Pancreas (tissue), 10 donors: ENCODE results near the gene CMIP. TPM values are rescaled to one million over a fixed set of nuclear protein-coding genes. Genes with fewer than 3 reads are reported as not detected.

ENCODE experiments used
- ATAC-seq, 4 donors: fragments of 200-7000 bp; cut with Tn5 transposase; one replicate each; pipeline versions ENCODE4 v1.8.0 to v1.9.1; 2020; ENCODE audit warnings: mild to moderate bottlenecking in 4 of 4, moderate library complexity in 4 of 4
- DNase-seq, 6 donors: peaks; one replicate each; pipeline ENCODE4 v3.0.0-alpha.2; 2020
- FAIRE-seq: peaks from 2 replicates; lab custom pipeline; 2012; peaks lifted over from hg19 to GRCh38; lab: Jason Lieb, UNC
- H3K27ac ChIP-seq, 4 donors: fragments of 200-600 bp; sonication (generic); 1 replicate in 3 of 4; 2 replicates in 1 of 4; pipeline versions ENCODE4 v1.5.0 to v1.8.0; 2020
- H3K27me3 ChIP-seq, 4 donors: fragments of 200-600 bp; one replicate each; pipeline ENCODE4 v1.8.0; 2021
- H3K36me3 ChIP-seq, 3 donors: fragments of 200-600 bp; sonication (generic) in 1 of 3; one replicate each; pipeline versions ENCODE4 v1.5.0 to v1.8.0; 2020 to 2021
- H3K4me1 ChIP-seq, 3 donors: fragments of 200-600 bp; one replicate each; pipeline ENCODE4 v1.8.0; 2021
- H3K4me3 ChIP-seq, 4 donors: fragments of 200-600 bp; sonication (generic) in 2 of 4; one replicate each; pipeline versions ENCODE4 v1.5.0 to v1.8.0; 2020 to 2021
- H3K9me3 ChIP-seq, 4 donors: fragments of 200-600 bp; one replicate each; pipeline ENCODE4 v1.8.0; 2021
- CTCF ChIP-seq, 4 donors: fragments of 200-600 bp; sonication (generic) in 3 of 4; IDR thresholded peaks; one replicate each; pipeline versions ENCODE4 v1.5.0 to v1.8.0; 2021; ENCODE audit warnings: antibody characterized with exemption in 4 of 4
- WGBS, 2 donors: extraction: QIAGEN DNeasy Blood & Tissue Kit; methylation state at CpG; one replicate each; pipeline ENCODE4 v1.1.7; 2013; 5-methylcytosine and 5-hydroxymethylcytosine counted together
- intact Hi-C, 3 donors: fragments of 100-400 bp; cut with DNase I; formaldehyde crosslinking; loops; one replicate each; pipeline versions ENCODE4 v1.11.1 to v1.14.2; 2022
- polyA plus RNA-seq, 2 donors: library from polyadenylated mRNA; stranded (reverse); fragments of 200-250 nt; gene quantifications; one replicate each; pipeline ENCODE4 v1.2.3, GENCODE V29; 2013
- total RNA-seq, 6 donors: library from RNA; stranded (reverse); fragmentation: NEBNext Ultra II Directional in 4 of 6; extraction: Animal tissue kit (Norgen Biotek cat#: 25700) in 4 of 6; gene quantifications; one replicate each; pipeline versions ENCODE4 v1.2.1 to v1.2.4, GENCODE V29; 2021 to 2023
- donor health status: healthy with polysubstance abuse.
- donor health status: DM: no; HTN: no; CAD: no; lungs with moderate emphysema.
- donor health status: DM: no; HTN: no; CAD: no.
- donor health status: control.
- donor health status: control.
- donor health status: Bipolar disorder and iron deficiency.
- donor health status: DM: yes; HTN: yes; CAD: no.
- donor health status: DM: no; HTN: no; CAD: no.
- donor health status: DM: no; HTN: no; CAD: no.
- donor health status: DM: yes; HTN: yes; CAD: no.

The CMIP gene
- total and polyA plus RNA-seq, 8 donors, result 9.7 to 37.0 (median 21.5) TPM

- H3K4me1 ChIP-seq, result peaks cover 7 to 22% (median 8%) of the 10 kb centered on the region in 3 donors
- no peak for DNase-seq
Observed at GRCh38 chr16:81551151-81551808, 106.7 kb downstream of the CMIP start.

GRCh38 chr16:81551821-81552304 is 107.3 kb downstream of the CMIP start:
- peak in 1 of 4 donors; percentile 5 for ATAC-seq
- H3K27ac ChIP-seq, result peak overlapping the region in 1 of 4 donors; percentile 38
- H3K4me1 ChIP-seq, result peaks cover 7 to 22% (median 8%) of the 10 kb centered on the region in 3 donors

More at GRCh38 chr16:81551151-81551808, 106.7 kb downstream of the CMIP start:
- intact Hi-C loops, result no loop called here
- Histone ChIP-seq H3K4me3 (no peak overlapping the region), H3K36me3 (no peaks in the 10 kb centered on the region), H3K27ac (peak overlapping the region in 2 of 4 donors; percentile 11 to 38), H3K9me3 (no peaks in the 10 kb centered on the region), H3K27me3 (no peaks in the 10 kb centered on the region)
- no peak for TF ChIP-seq CTCF (IDR thresholded peaks at IDR 0.05)
- 85 to 89% methylated on average over 6 of the region's 6 CpGs for WGBS, 2 donors
- ATAC-seq, result peak in 2 of 4 donors; percentile 4 to 14
- FAIRE-seq, result no peak

GRCh38 chr16:81552743-81553079 is 108.1 kb downstream of the CMIP start:
- Histone ChIP-seq H3K27me3 (no peaks in the 10 kb centered on the region), H3K36me3 (no peaks in the 10 kb centered on the region), H3K9me3 (no peaks in the 10 kb centered on the region), H3K4me1 (peaks cover 7 to 22% (median 8%) of the 10 kb centered on the region in 3 donors), H3K27ac (peak overlapping the region in 1 of 4 donors; percentile 37), H3K4me3 (no peak overlapping the region)
- no peak for TF ChIP-seq CTCF (IDR thresholded peaks at IDR 0.05)
- ATAC-seq (no peak), DNase-seq (no peak), FAIRE-seq (no peak)
- WGBS, 2 donors, result 79 to 92% methylated on average over 1 of the region's 1 CpG
- intact Hi-C loops, result no loop called here

More at GRCh38 chr16:81551821-81552304, 107.3 kb downstream of the CMIP start:
- WGBS, 2 donors, result 71 to 73% methylated on average over 11 of the region's 11 CpGs
- no peaks in the 10 kb centered on the region for H3K36me3 ChIP-seq
- no peak for FAIRE-seq
- intact Hi-C loops, result no loop called here
- no peaks in the 10 kb centered on the region for H3K9me3 ChIP-seq
- no peaks in the 10 kb centered on the region for H3K27me3 ChIP-seq
- no peak for DNase-seq
- no peak for TF ChIP-seq CTCF (IDR thresholded peaks at IDR 0.05)
- H3K4me3 ChIP-seq, result no peak overlapping the region

GRCh38 chr16:81553080-81553813 is 108.6 kb downstream of the CMIP start:
- FAIRE-seq (no peak), ATAC-seq (no peak), DNase-seq (no peak)
- Histone ChIP-seq H3K27me3 (no peaks in the 10 kb centered on the region), H3K27ac (peak overlapping the region in 3 of 4 donors; percentile 8 to 48 (median 37)), H3K4me1 (peaks cover 8 to 27% (median 10%) of the 10 kb centered on the region in 3 donors), H3K4me3 (no peak overlapping the region), H3K36me3 (no peaks in the 10 kb centered on the region), H3K9me3 (no peaks in the 10 kb centered on the region)
- intact Hi-C loops, result no loop called here
- no peak for TF ChIP-seq CTCF (IDR thresholded peaks at IDR 0.05)
- WGBS, 2 donors, result 77 to 81% methylated on average over 22 of the region's 22 CpGs
